DOHH2 (cell line): Measurements from ENCODE around the gene SLC38A1.

Experiments used
- EZH2phosphoT487 ChIP-seq: fragments of 200-600 bp; sonication (generic); IDR thresholded peaks from 2 replicates; pipeline ENCODE4 v1.6.1; 2017; ENCODE audit warnings: borderline replicate concordance, mild to moderate bottlenecking, antibody characterized with exemption, low read length, moderate library complexity, mixed read lengths
- TF ChIP-seq, protein P1 (sequence below): fragments of 200-600 bp; sonication (generic); IDR thresholded peaks from one replicate; pipeline ENCODE4 v1.5.1; 2014; ENCODE audit warnings: antibody characterized with exemption, mild to moderate bottlenecking, low read depth, low read length; ENCODE audit not compliant: poor library complexity, severe bottlenecking

DNA sequence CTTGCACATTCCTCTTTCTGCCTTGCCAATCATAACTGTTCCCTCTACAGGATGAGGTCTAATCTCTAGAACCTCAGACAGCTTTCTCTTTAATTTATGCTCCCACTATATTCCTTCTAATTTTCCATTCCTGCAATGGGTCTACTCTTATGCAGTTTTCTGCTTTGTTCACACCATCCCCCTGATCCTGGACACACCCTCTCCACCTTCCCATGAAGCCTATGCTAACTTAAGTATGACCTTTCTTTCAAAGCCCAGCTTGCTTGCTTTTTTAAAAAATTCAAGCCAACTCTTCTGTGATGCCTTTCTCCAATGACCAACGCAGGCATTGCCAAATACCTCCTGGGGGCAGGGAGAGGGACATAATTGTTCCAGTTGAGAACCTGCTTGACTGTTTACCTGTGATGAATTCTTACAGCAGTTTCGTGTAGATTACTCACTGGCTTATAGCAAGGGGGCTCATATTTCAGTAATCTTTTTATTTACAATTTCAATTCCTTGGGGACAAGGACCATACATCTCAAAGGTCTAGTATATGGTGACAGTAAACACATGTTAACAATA lies 7.8 kb downstream of the SLC38A1 start:
- TF ChIP-seq EZH2phosphoT487, result no peak
- TF ChIP-seq, protein P1, sequence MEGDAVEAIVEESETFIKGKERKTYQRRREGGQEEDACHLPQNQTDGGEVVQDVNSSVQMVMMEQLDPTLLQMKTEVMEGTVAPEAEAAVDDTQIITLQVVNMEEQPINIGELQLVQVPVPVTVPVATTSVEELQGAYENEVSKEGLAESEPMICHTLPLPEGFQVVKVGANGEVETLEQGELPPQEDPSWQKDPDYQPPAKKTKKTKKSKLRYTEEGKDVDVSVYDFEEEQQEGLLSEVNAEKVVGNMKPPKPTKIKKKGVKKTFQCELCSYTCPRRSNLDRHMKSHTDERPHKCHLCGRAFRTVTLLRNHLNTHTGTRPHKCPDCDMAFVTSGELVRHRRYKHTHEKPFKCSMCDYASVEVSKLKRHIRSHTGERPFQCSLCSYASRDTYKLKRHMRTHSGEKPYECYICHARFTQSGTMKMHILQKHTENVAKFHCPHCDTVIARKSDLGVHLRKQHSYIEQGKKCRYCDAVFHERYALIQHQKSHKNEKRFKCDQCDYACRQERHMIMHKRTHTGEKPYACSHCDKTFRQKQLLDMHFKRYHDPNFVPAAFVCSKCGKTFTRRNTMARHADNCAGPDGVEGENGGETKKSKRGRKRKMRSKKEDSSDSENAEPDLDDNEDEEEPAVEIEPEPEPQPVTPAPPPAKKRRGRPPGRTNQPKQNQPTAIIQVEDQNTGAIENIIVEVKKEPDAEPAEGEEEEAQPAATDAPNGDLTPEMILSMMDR, result no peak
